Left lung (tissue), 10 donors: Measurements from ENCODE around the gene ADAP2. TPM values are rescaled to one million over a fixed set of nuclear protein-coding genes. Genes with fewer than 3 reads are reported as not detected.
"Not testable (repeated sequence)": the region's sequence is repeated elsewhere in the genome, so short reads cannot be mapped to it uniquely, and the experiment has no call there.

ENCODE experiments used
- ATAC-seq: fragments of 200-7000 bp; cut with Tn5 transposase; one replicate; pipeline ENCODE4 v1.9.1; 2020; ENCODE audit warnings: moderate library complexity
- DNase-seq, 4 donors: peaks; one replicate each; pipeline ENCODE4 v3.0.0-alpha.2; 2013 to 2020
- H3K27ac ChIP-seq, 2 donors: fragments of 200-600 bp; sonication (generic) in 1 of 2; one replicate each; pipeline versions ENCODE4 v1.5.0 to v1.8.0; 2020 to 2021
- H3K27me3 ChIP-seq, 2 donors: fragments of 200-600 bp; sonication (generic) in 1 of 2; one replicate each; pipeline versions ENCODE4 v1.5.0 to v1.8.0; 2020 to 2021
- H3K36me3 ChIP-seq, 2 donors: fragments of 200-600 bp; sonication (generic) in 1 of 2; one replicate each; pipeline versions ENCODE4 v1.5.0 to v1.8.0; 2020 to 2021
- H3K4me1 ChIP-seq, 2 donors: fragments of 200-600 bp; one replicate each; pipeline ENCODE4 v1.8.0; 2021
- H3K4me3 ChIP-seq, 2 donors: fragments of 200-600 bp; sonication (generic) in 1 of 2; one replicate each; pipeline versions ENCODE4 v1.5.0 to v1.8.0; 2020 to 2021; ENCODE audit warnings: mild to moderate bottlenecking in 1 of 2
- H3K9me3 ChIP-seq, 2 donors: fragments of 200-600 bp; sonication (generic) in 1 of 2; one replicate each; pipeline versions ENCODE4 v1.5.0 to v1.8.0; 2020 to 2021
- intact Hi-C, 2 donors: fragments of 100-400 bp; cut with DNase I; formaldehyde crosslinking; loops; one replicate each; pipeline versions ENCODE4 v1.11.2 to v1.14.2; 2022
- polyA plus RNA-seq, 6 donors: library from polyadenylated mRNA; unstranded; fragments of 120-200 nt; gene quantifications; one replicate each; pipeline ENCODE4 v1.2.1, GENCODE V29; 2013; ENCODE audit not compliant: insufficient read length in 6 of 6
- total RNA-seq, 2 donors: library from RNA; stranded (reverse); fragmentation: NEBNext Ultra II Directional; extraction: Animal tissue kit (Norgen Biotek cat#: 25700); gene quantifications; one replicate each; pipeline ENCODE4 v1.2.1, GENCODE V29; 2021
- TF ChIP-seq, protein P1 (sequence below), 2 donors: fragments of 200-600 bp; sonication (generic) in 1 of 2; IDR thresholded peaks; one replicate each; pipeline versions ENCODE4 v1.5.0 to v1.8.0; 2021; ENCODE audit warnings: antibody characterized with exemption in 2 of 2
- donor health status: DM: no; HTN: yes; CAD: no.
- donor health status: DM: no; HTN: no; CAD: no.

Gene ADAP2
- total and polyA plus RNA-seq, 8 donors = 4.4 to 46.1 (median 5.5) TPM

GRCh38 chr17:30969989-30970830 is 48.5 kb downstream of the ADAP2 start:
- Histone ChIP-seq H3K27me3 (no peaks in the 10 kb centered on the region), H3K9me3 (no peaks in the 10 kb centered on the region), H3K4me3 (peak overlapping the region; percentile 71 to 88), H3K27ac (peak overlapping the region; percentile 98), H3K36me3 (peaks cover 0 to 3% of the 10 kb centered on the region in 2 donors), H3K4me1 (peaks cover 0 to 51% of the 10 kb centered on the region in 2 donors)
- peak in 3 of 4 donors; percentile 26 to 43 (median 32) for DNase-seq
- TF ChIP-seq, protein P1, sequence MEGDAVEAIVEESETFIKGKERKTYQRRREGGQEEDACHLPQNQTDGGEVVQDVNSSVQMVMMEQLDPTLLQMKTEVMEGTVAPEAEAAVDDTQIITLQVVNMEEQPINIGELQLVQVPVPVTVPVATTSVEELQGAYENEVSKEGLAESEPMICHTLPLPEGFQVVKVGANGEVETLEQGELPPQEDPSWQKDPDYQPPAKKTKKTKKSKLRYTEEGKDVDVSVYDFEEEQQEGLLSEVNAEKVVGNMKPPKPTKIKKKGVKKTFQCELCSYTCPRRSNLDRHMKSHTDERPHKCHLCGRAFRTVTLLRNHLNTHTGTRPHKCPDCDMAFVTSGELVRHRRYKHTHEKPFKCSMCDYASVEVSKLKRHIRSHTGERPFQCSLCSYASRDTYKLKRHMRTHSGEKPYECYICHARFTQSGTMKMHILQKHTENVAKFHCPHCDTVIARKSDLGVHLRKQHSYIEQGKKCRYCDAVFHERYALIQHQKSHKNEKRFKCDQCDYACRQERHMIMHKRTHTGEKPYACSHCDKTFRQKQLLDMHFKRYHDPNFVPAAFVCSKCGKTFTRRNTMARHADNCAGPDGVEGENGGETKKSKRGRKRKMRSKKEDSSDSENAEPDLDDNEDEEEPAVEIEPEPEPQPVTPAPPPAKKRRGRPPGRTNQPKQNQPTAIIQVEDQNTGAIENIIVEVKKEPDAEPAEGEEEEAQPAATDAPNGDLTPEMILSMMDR (IDR thresholded peaks at IDR 0.05) = no peak
- intact Hi-C loops = no loop called here
- ATAC-seq = peak; percentile 35

DNA sequence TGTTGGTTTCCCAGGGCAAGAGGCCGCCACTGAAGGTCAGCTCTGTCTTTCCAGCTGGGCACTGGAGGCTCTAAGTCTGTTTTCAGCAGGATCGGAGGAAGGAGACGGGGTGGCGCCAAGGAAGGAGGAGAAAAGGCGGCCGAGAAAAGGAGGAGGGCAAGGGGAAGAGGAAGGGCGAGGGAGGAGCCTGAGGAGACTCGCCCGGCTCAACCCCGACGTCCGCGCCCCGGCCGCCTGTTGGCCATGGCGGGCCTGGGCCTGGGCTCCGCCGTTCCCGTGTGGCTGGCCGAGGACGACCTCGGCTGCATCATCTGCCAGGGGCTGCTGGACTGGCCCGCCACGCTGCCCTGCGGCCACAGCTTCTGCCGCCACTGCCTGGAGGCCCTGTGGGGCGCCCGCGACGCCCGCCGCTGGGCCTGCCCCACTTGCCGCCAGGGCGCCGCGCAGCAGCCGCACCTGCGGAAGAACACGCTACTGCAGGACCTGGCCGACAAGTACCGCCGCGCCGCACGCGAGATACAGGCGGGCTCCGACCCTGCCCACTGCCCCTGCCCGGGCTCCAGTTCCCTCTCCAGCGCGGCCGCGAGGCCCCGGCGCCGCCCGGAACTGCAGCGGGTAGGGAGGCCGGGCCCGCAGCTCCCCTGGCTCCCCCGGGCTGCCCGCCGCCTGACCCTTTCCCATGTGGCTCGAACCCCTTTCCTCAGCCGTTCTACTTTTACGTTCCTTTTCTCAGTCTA is 49.3 kb downstream of the ADAP2 start, which contains the start of gene RNF135:
TSS of gene RNF135 (plus strand) at position 209 of the 737 bp plus-strand sequence. CDS start at position 244, 35 bp downstream.
- DNase-seq (peak; percentile 84 to 95 (median 89)), ATAC-seq (peak; percentile 94)
- H3K27me3 ChIP-seq = no peaks in the 10 kb centered on the region
- H3K4me3 ChIP-seq = peak within 1 kb of the TSS; percentile 71 to 88
- peaks cover 0 to 10% of the 10 kb centered on the region in 2 donors for H3K36me3 ChIP-seq
- peaks cover 0 to 51% of the 10 kb centered on the region in 2 donors for H3K4me1 ChIP-seq
- intact Hi-C loops = no loop called here
- TF ChIP-seq, protein P1 (IDR thresholded peaks at IDR 0.05) = peak; percentile 42 to 59
- H3K27ac ChIP-seq = peak within 1 kb of the TSS; percentile 98
- no peaks in the 10 kb centered on the region for H3K9me3 ChIP-seq

- no peak for DNase-seq
- intact Hi-C loops = no loop called here
- ATAC-seq = no peak
- TF ChIP-seq, protein P1 (IDR thresholded peaks at IDR 0.05) = no peak
- Histone ChIP-seq H3K4me3 (no peak overlapping the region), H3K27ac (peak overlapping the region in 1 of 2 donors; percentile 34), H3K4me1 (peaks cover 0 to 36% of the 10 kb centered on the region in 2 donors), H3K9me3 (no peaks in the 10 kb centered on the region), H3K27me3 (no peaks in the 10 kb centered on the region), H3K36me3 (peaks cover 0 to 13% of the 10 kb centered on the region in 2 donors)
These were observed 53.5 kb downstream of the ADAP2 start for GRCh38 chr17:30975042-30975820.

- H3K27ac ChIP-seq, H3K4me3 ChIP-seq, DNase-seq, ATAC-seq, H3K27me3 ChIP-seq, H3K9me3 ChIP-seq, H3K4me1 ChIP-seq, intact Hi-C loops: not testable (repeated sequence)
- H3K36me3 ChIP-seq = peaks cover 0 to 19% of the 10 kb centered on the region in 2 donors
These were observed 58.2 kb downstream of the ADAP2 start for GRCh38 chr17:30979919-30980318.
